GM12801 (cell line): ENCODE results near the gene QARS1.

Experiments
- CTCF ChIP-seq: IDR thresholded peaks from one replicate; pipeline ENCODE4 v1.5.1; 2011; ENCODE audit warnings: control low read depth; ENCODE audit not compliant: insufficient read length; ENCODE audit errors: extremely low read depth

The QARS1 gene

GRCh38 chr3:49100046-49100615 lies 4.4 kb downstream of the QARS1 start:
- TF ChIP-seq CTCF = no peak

- TF ChIP-seq CTCF = no peak
Observed at GRCh38 chr3:49098910-49099630, 5.5 kb downstream of the QARS1 start.

- no peak for TF ChIP-seq CTCF
Observed at GRCh38 chr3:49098429-49098828, 6.1 kb downstream of the QARS1 start.

GRCh38 chr3:49093853-49094767 lies 10.4 kb downstream of the QARS1 start, which contains the start of gene QRICH1:
QRICH1 (minus strand) TSS chr3:49094071; CDS start chr3:49077017, 17,054 bp downstream.
- TF ChIP-seq CTCF = no peak

GRCh38 chr3:49092938-49093852 lies 11.4 kb downstream of the QARS1 start:
- TF ChIP-seq CTCF = no peak

- no peak for TF ChIP-seq CTCF
Observed at GRCh38 chr3:49081429-49081828, 23.1 kb downstream of the QARS1 start.

- no peak for TF ChIP-seq CTCF
Observed at GRCh38 chr3:49079270-49079669, 25.3 kb downstream of the QARS1 start.
